OCI-LY7 (cell line): Measurements from ENCODE around the gene C2.

Source experiments
- CTCF ChIP-seq: fragments of 200-600 bp; sonication (generic); conservative IDR thresholded peaks from 2 replicates; pipeline ENCODE4 v1.5.1; 2014; ENCODE audit warnings: mild to moderate bottlenecking, antibody characterized with exemption, low read length, moderate library complexity, mixed read lengths
- EZH2phosphoT487 ChIP-seq: fragments of 200-600 bp; sonication (generic); IDR thresholded peaks from 2 replicates; pipeline ENCODE4 v1.6.1; 2018; ENCODE audit warnings: low read depth, borderline replicate concordance, mild to moderate bottlenecking, mixed run types, antibody characterized with exemption, low read length, moderate library complexity, mixed read lengths

DNA sequence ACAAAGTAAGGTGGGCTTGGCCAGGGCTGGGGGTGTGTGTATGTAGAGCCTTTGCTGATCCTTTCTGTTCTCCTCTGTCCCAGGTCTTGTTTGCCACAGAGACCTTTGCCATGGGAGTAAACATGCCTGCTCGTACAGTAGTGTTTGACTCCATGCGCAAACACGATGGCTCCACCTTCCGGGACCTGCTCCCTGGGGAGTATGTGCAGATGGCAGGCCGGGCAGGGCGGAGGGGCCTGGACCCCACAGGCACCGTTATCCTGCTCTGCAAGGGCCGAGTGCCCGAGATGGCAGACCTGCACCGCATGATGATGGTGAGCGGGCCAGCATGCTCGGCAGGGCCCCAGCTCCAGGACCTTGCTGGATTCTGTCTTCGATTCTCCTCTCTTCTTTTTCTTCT is 38.2 kb downstream of the C2 start:
- TF ChIP-seq EZH2phosphoT487 (no peak), CTCF (no peak)
